ENCODE measurements around the gene ID4. TPM values are rescaled to one million over a fixed set of nuclear protein-coding genes. Genes with fewer than 3 reads are reported as not detected.

Gene ID4
- total RNA-seq, 6 donors from 2014 or later: 16.8 to 84.1 (median 36.2) TPM

- DNase-seq (no peak), ATAC-seq (ENCODE audit: low FRiP score in 2 of 2) (peak in 1 of 2 donors; percentile 72)
- Histone ChIP-seq H3K9me3 (no peaks in the 10 kb centered on the region), H3K27me3 (no peaks in the 10 kb centered on the region), H3K36me3 (no peaks in the 10 kb centered on the region), H3K4me3 (no peak overlapping the region), H3K4me1 (no peaks in the 10 kb centered on the region), H3K27ac (no peak overlapping the region)
- WGBS, 2 donors: 56 to 61% methylated on average over 6 of the region's 6 CpGs
- TF ChIP-seq POLR2A (IDR thresholded peaks at IDR 0.05): no peak
- TF ChIP-seq CTCF (IDR thresholded peaks at IDR 0.05): peak in 5 of 6 experiments; percentile 32 to 65 (median 45)
Observed at GRCh38 chr6:19812512-19813119, 24.6 kb upstream of the ID4 start.

- 72 to 80% methylated on average over 2 of the region's 2 CpGs for WGBS, 2 donors
- H3K27me3 ChIP-seq: no peaks in the 10 kb centered on the region
- ATAC-seq (ENCODE audit: low FRiP score in 2 of 2) (no peak), DNase-seq (no peak)
- H3K27ac ChIP-seq: no peak overlapping the region
- no peaks in the 10 kb centered on the region for H3K36me3 ChIP-seq
- H3K4me1 ChIP-seq: no peaks in the 10 kb centered on the region
- no peaks in the 10 kb centered on the region for H3K9me3 ChIP-seq
- H3K4me3 ChIP-seq: no peak overlapping the region
- no peak for TF ChIP-seq POLR2A (IDR thresholded peaks at IDR 0.05)
- TF ChIP-seq EP300 (IDR thresholded peaks at IDR 0.05): no peak
- TF ChIP-seq POLR2AphosphoS5 (IDR thresholded peaks at IDR 0.05): no peak
- TF ChIP-seq CTCF (IDR thresholded peaks at IDR 0.05): no peak
Observed at GRCh38 chr6:19818805-19819204, 18.4 kb upstream of the ID4 start.

- Histone ChIP-seq H3K27ac (no peak overlapping the region), H3K4me1 (no peaks in the 10 kb centered on the region), H3K36me3 (no peaks in the 10 kb centered on the region), H3K27me3 (no peaks in the 10 kb centered on the region), H3K9me3 (no peaks in the 10 kb centered on the region), H3K4me3 (no peak overlapping the region)
- TF ChIP-seq POLR2AphosphoS5 (IDR thresholded peaks at IDR 0.05): no peak
- TF ChIP-seq EP300 (IDR thresholded peaks at IDR 0.05): no peak
- no peak for TF ChIP-seq POLR2A (IDR thresholded peaks at IDR 0.05)
- no peak for TF ChIP-seq CTCF (IDR thresholded peaks at IDR 0.05)
- DNase-seq (no peak), ATAC-seq (ENCODE audit: low FRiP score in 2 of 2) (peak in 1 of 2 donors; percentile 73)
- 79 to 83% methylated on average over 6 of the region's 6 CpGs for WGBS, 2 donors
Observed at GRCh38 chr6:19824058-19824807, 12.9 kb upstream of the ID4 start.

- no peak for TF ChIP-seq POLR2AphosphoS5 (IDR thresholded peaks at IDR 0.05)
- no peak for TF ChIP-seq POLR2A (IDR thresholded peaks at IDR 0.05)
- no peak for TF ChIP-seq EP300 (IDR thresholded peaks at IDR 0.05)
- TF ChIP-seq CTCF (IDR thresholded peaks at IDR 0.05): no peak
- H3K4me1 ChIP-seq: no peaks in the 10 kb centered on the region
- DNase-seq (no peak), ATAC-seq (ENCODE audit: low FRiP score in 2 of 2) (no peak)
- 89 to 91% methylated on average over 5 of the region's 5 CpGs for whole genome bisulfite sequencing, 2 donors
- no peak overlapping the region for H3K27ac ChIP-seq
- no peaks in the 10 kb centered on the region for H3K36me3 ChIP-seq
- H3K27me3 ChIP-seq: no peaks in the 10 kb centered on the region
- H3K9me3 ChIP-seq: no peaks in the 10 kb centered on the region
- no peak overlapping the region for H3K4me3 ChIP-seq
Observed at GRCh38 chr6:19827247-19827646, 9.9 kb upstream of the ID4 start.

GRCh38 chr6:19827903-19828302 is 9.3 kb upstream of the ID4 start:
- H3K4me1 ChIP-seq: no peaks in the 10 kb centered on the region
- DNase-seq: no peak
- H3K9me3 ChIP-seq: no peaks in the 10 kb centered on the region
- TF ChIP-seq POLR2AphosphoS5 (IDR thresholded peaks at IDR 0.05): no peak
- no peak for TF ChIP-seq POLR2A (IDR thresholded peaks at IDR 0.05)
- TF ChIP-seq EP300 (IDR thresholded peaks at IDR 0.05): no peak
- no peak for TF ChIP-seq CTCF (IDR thresholded peaks at IDR 0.05)
- ATAC-seq (ENCODE audit: low FRiP score in 2 of 2): no peak
- WGBS, 2 donors: 89 to 97% methylated on average over 1 of the region's 1 CpG
- no peak overlapping the region for H3K4me3 ChIP-seq
- H3K36me3 ChIP-seq: no peaks in the 10 kb centered on the region
- no peak overlapping the region for H3K27ac ChIP-seq
- H3K27me3 ChIP-seq: no peaks in the 10 kb centered on the region
